Peyer's patch (tissue), 4 donors: Measurements from ENCODE around the gene CFAP58.

Source experiments
- CTCF ChIP-seq, 6 experiments: fragments of 450-650 bp in 4 of 6; fragments of 200-600 bp in 2 of 6; sonication (generic) in 1 of 6; IDR thresholded peaks; one replicate each; pipeline ENCODE4 v1.5.1; 2017 to 2019; ENCODE audit warnings: antibody characterized with exemption in 6 of 6, mild to moderate bottlenecking in 3 of 6, moderate library complexity in 1 of 6
- POLR2A ChIP-seq, 2 donors: fragments of 450-650 bp; IDR thresholded peaks; one replicate each; pipeline ENCODE4 v1.5.1; 2017; ENCODE audit warnings: antibody characterized with exemption in 2 of 2, mild to moderate bottlenecking in 2 of 2, moderate library complexity in 2 of 2

- TF ChIP-seq CTCF (IDR thresholded peaks at IDR 0.05) (no peak), POLR2A (IDR thresholded peaks at IDR 0.05) (no peak)
Measured at GRCh38 chr10:104317726-104318299, 35.8 kb upstream of the CFAP58 start.
